Measurements from ENCODE around the gene TNIP3. TPM values are rescaled to one million over a fixed set of nuclear protein-coding genes. Genes with fewer than 3 reads are reported as not detected.

TNIP3 gene
- total and polyA plus RNA-seq, 8 donors = 0.75 to 8.8 (median 1.3) TPM

DNA sequence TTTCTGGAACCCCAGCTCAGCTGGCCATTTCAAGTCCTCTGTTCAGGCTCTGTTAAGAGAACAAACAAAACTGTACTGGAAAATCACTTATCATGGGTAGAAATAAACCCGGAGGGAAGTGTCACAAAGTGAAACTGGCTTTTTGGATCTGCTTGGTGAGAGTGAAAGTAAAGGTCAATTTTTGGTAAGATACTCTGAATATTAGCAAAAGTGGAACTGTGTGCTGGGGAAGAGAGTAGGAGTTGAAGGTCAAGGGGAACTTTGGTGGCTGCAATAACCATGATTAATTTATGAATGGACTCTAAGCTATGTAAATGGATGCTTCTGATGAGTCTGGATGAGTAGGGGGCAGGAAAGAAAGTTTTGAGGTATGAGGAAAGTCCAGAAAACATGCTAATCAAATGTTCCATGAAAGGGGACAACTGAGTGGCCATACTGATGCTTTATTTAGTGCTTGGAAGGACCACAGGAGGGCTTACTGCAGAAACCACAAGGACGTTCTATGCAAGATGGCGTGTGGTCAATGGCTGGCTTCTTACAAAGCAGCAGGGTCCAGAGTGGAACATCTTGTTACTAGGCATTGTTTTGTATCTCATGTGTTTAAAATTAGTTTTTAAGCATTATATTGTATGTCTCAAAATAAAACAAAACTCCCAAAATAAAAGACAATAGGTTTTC, 36.8 kb upstream of the TNIP3 start:
- Histone ChIP-seq H3K36me3 (no peaks in the 10 kb centered on the region), H3K27ac (peak overlapping the region in 1 of 2 donors; percentile 30), H3K9me3 (no peaks in the 10 kb centered on the region), H3K27me3 (no peaks in the 10 kb centered on the region), H3K4me1 (peaks cover 0 to 10% of the 10 kb centered on the region in 2 donors), H3K4me3 (no peak overlapping the region)
- ATAC-seq (peak; percentile 36), DNase-seq (no peak)
- intact Hi-C loops (cut with DNase I) = no loop called here
- TF ChIP-seq, protein P1, sequence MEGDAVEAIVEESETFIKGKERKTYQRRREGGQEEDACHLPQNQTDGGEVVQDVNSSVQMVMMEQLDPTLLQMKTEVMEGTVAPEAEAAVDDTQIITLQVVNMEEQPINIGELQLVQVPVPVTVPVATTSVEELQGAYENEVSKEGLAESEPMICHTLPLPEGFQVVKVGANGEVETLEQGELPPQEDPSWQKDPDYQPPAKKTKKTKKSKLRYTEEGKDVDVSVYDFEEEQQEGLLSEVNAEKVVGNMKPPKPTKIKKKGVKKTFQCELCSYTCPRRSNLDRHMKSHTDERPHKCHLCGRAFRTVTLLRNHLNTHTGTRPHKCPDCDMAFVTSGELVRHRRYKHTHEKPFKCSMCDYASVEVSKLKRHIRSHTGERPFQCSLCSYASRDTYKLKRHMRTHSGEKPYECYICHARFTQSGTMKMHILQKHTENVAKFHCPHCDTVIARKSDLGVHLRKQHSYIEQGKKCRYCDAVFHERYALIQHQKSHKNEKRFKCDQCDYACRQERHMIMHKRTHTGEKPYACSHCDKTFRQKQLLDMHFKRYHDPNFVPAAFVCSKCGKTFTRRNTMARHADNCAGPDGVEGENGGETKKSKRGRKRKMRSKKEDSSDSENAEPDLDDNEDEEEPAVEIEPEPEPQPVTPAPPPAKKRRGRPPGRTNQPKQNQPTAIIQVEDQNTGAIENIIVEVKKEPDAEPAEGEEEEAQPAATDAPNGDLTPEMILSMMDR (IDR thresholded peaks at IDR 0.05) = no peak

DNA sequence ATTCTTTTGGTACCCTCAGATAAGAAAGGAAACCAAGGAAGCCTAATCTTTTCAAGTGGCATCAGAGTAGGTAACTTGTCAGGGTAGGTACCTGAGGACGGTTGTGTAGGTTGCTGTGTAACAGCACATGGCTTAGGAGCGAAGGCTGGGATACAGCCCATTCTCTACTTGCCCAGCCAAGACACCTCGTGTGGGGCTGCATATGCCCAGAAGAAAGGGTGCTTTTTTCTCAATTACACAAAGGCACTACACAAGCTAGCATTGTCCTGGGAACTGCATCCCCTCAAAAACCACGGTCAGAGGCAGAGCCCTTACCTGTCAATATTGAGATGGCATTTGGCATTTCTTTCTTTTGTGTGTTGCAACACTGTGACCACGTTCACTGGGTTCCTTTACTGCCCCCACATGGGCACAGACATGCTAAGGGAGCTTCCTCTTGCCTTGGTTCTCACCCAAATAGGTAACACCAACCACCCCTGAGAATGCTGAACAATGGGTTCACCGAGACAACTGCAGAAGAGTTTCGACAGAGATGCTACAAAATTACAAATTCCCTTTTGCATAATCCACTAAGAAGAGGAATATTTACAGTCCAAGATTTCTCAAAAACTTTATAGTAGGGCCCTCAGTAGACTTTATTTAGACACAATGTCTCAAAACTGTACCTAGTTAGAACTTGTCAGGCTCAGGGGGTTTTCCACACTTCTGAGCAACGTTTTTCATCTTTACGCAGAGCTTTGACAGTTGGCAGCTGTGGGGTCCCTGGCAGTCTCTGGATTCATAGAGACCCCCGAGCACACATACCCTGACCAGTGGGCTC, 35.8 kb upstream of the TNIP3 start:
- no peaks in the 10 kb centered on the region for H3K9me3 ChIP-seq
- no peak overlapping the region for H3K27ac ChIP-seq
- no peaks in the 10 kb centered on the region for H3K36me3 ChIP-seq
- intact Hi-C loops (cut with DNase I) = loop anchor here in 1 of 2 donors (10.0 kb wide), 1 partner anchor 55 kb away; no protein-coding TSS in a partner anchor
- no peaks in the 10 kb centered on the region for H3K27me3 ChIP-seq
- ATAC-seq = no peak
- H3K4me1 ChIP-seq = peaks cover 0 to 10% of the 10 kb centered on the region in 2 donors
- H3K4me3 ChIP-seq = no peak overlapping the region
- DNase-seq = no peak
- TF ChIP-seq, protein P1 (IDR thresholded peaks at IDR 0.05) = no peak

GRCh38 chr4:121198251-121198650, 34.1 kb upstream of the TNIP3 start:
- TF ChIP-seq, protein P1 (IDR thresholded peaks at IDR 0.05) = no peak
- DNase-seq = no peak
- intact Hi-C loops (cut with DNase I) = loop anchor here in 1 of 2 donors (10.0 kb wide), 1 partner anchor 57 kb away; no protein-coding TSS in a partner anchor

DNA sequence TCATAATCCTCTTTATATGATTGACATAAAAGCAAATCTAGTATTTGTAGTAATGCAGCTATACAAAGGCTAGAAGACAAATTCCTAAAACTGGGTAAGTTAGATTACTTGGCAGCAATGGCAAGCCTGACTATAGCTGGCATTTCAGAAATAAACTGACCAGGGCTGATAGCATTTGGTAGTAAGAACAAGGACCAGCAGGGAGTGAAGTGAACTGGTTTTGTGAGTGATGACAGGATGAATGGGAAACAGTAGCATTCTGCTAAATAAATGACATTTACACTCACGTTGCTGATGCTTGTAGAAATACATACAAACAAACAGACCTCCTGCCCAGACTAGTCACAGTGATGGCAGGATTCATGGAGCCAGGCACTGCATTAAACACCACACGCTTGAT, 31.5 kb upstream of the TNIP3 start:
- Histone ChIP-seq H3K36me3 (no peaks in the 10 kb centered on the region), H3K27me3 (no peaks in the 10 kb centered on the region), H3K4me1 (peaks cover 0 to 17% of the 10 kb centered on the region in 2 donors), H3K27ac (no peak overlapping the region), H3K4me3 (no peak overlapping the region), H3K9me3 (no peaks in the 10 kb centered on the region)
- intact Hi-C loops (cut with DNase I) = loop anchor here in 1 of 2 donors (10.0 kb wide), 1 partner anchor 59 kb away; no protein-coding TSS in a partner anchor
- DNase-seq (no peak), ATAC-seq (no peak)
- TF ChIP-seq, protein P1 (IDR thresholded peaks at IDR 0.05) = no peak

More at GRCh38 chr4:121198251-121198650, 34.1 kb upstream of the TNIP3 start:
- no peaks in the 10 kb centered on the region for H3K9me3 ChIP-seq
- no peak overlapping the region for H3K27ac ChIP-seq
- H3K36me3 ChIP-seq = no peaks in the 10 kb centered on the region
- no peak for ATAC-seq
- no peak overlapping the region for H3K4me3 ChIP-seq
- H3K27me3 ChIP-seq = no peaks in the 10 kb centered on the region
- peaks cover 0 to 10% of the 10 kb centered on the region in 2 donors for H3K4me1 ChIP-seq

- Histone ChIP-seq H3K4me1 (peaks cover 0 to 7% of the 10 kb centered on the region in 2 donors), H3K27ac (no peak overlapping the region), H3K27me3 (no peaks in the 10 kb centered on the region), H3K4me3 (no peak overlapping the region), H3K36me3 (no peaks in the 10 kb centered on the region), H3K9me3 (no peaks in the 10 kb centered on the region)
- TF ChIP-seq, protein P1 (IDR thresholded peaks at IDR 0.05) = peak; percentile 37 to 83
- intact Hi-C loops (cut with DNase I) = loop anchor here in 1 of 2 donors (10.0 kb wide), 1 partner anchor 62 kb away; no protein-coding TSS in a partner anchor
- DNase-seq = peak in 2 of 4 donors; percentile 65 to 73
- ATAC-seq = peak; percentile 92
Observed at GRCh38 chr4:121192480-121192879, 28.4 kb upstream of the TNIP3 start.

Measured in left lung (tissue), 10 donors.